ENCODE results near the gene RING1.

DNA sequence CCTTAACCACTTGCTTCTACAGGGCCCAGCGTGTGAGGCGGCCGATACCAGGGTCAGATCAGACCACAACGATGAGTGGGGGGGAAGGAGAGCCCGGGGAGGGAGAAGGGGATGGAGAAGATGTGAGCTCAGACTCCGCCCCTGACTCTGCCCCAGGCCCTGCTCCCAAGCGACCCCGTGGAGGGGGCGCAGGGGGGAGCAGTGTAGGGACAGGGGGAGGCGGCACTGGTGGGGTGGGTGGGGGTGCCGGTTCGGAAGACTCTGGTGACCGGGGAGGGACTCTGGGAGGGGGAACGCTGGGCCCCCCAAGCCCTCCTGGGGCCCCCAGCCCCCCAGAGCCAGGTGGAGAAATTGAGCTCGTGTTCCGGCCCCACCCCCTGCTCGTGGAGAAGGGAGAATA, 2.8 kb downstream of the RING1 start:
- TF ChIP-seq, protein P1, sequence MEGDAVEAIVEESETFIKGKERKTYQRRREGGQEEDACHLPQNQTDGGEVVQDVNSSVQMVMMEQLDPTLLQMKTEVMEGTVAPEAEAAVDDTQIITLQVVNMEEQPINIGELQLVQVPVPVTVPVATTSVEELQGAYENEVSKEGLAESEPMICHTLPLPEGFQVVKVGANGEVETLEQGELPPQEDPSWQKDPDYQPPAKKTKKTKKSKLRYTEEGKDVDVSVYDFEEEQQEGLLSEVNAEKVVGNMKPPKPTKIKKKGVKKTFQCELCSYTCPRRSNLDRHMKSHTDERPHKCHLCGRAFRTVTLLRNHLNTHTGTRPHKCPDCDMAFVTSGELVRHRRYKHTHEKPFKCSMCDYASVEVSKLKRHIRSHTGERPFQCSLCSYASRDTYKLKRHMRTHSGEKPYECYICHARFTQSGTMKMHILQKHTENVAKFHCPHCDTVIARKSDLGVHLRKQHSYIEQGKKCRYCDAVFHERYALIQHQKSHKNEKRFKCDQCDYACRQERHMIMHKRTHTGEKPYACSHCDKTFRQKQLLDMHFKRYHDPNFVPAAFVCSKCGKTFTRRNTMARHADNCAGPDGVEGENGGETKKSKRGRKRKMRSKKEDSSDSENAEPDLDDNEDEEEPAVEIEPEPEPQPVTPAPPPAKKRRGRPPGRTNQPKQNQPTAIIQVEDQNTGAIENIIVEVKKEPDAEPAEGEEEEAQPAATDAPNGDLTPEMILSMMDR (IDR thresholded peaks at IDR 0.05; ENCODE audit: poor library complexity): no peak
- no peak for TF ChIP-seq EZH2 (IDR thresholded peaks at IDR 0.05; ENCODE audit: borderline replicate concordance)
